CD4-positive, alpha-beta T cell treated with Interleukin-6 at 100 ng/mL for 8 hours (primary cell): ENCODE results near the gene GPC6.

ENCODE experiments used
- DNase-seq: peaks from one replicate; pipeline ENCODE4 v3.0.0-alpha.2; 2020; ENCODE audit warnings: mixed read lengths, low spot score

The GPC6 gene

GRCh38 chr13:93577105-93577504 is 350.5 kb downstream of the GPC6 start:
- no peak for DNase-seq

GRCh38 chr13:93589788-93590187 is 363.2 kb downstream of the GPC6 start:
- DNase-seq = no peak

GRCh38 chr13:93603043-93603442 is 376.4 kb downstream of the GPC6 start:
- no peak for DNase-seq

GRCh38 chr13:93614776-93615175 is 388.2 kb downstream of the GPC6 start:
- DNase-seq = no peak

GRCh38 chr13:93620181-93620765 is 393.7 kb downstream of the GPC6 start:
- DNase-seq = no peak

GRCh38 chr13:93621051-93621450 is 394.4 kb downstream of the GPC6 start:
- no peak for DNase-seq

GRCh38 chr13:93621966-93622365 is 395.4 kb downstream of the GPC6 start:
- DNase-seq = no peak

GRCh38 chr13:93624311-93624777 is 397.7 kb downstream of the GPC6 start:
- DNase-seq = no peak

- DNase-seq = no peak
These were observed 398.9 kb downstream of the GPC6 start for GRCh38 chr13:93625536-93625935.

GRCh38 chr13:93628136-93628797 is 401.7 kb downstream of the GPC6 start:
- DNase-seq = no peak

GRCh38 chr13:93635616-93636032 is 409.0 kb downstream of the GPC6 start:
- DNase-seq = no peak

- DNase-seq = no peak
These were observed 411.2 kb downstream of the GPC6 start for GRCh38 chr13:93637852-93638251.

- DNase-seq = no peak
These were observed 413.8 kb downstream of the GPC6 start for GRCh38 chr13:93640452-93640851.

GRCh38 chr13:93646245-93646644 is 419.6 kb downstream of the GPC6 start:
- no peak for DNase-seq

GRCh38 chr13:93649496-93649895 is 422.9 kb downstream of the GPC6 start:
- DNase-seq = no peak

- no peak for DNase-seq
These were observed 427.2 kb downstream of the GPC6 start for GRCh38 chr13:93653776-93654175.

GRCh38 chr13:93655154-93655553 is 428.5 kb downstream of the GPC6 start:
- no peak for DNase-seq

GRCh38 chr13:93660391-93661063 is 433.9 kb downstream of the GPC6 start:
- no peak for DNase-seq

- no peak for DNase-seq
These were observed 444.3 kb downstream of the GPC6 start for GRCh38 chr13:93670866-93671265.

- DNase-seq = no peak
These were observed 446.4 kb downstream of the GPC6 start for GRCh38 chr13:93672996-93673395.

- DNase-seq = no peak
These were observed 447.3 kb downstream of the GPC6 start for GRCh38 chr13:93673885-93674284.

GRCh38 chr13:93674337-93674755 is 447.7 kb downstream of the GPC6 start:
- no peak for DNase-seq

- DNase-seq = no peak
These were observed 453.7 kb downstream of the GPC6 start for GRCh38 chr13:93680329-93680728.
